Activated CD4-positive, alpha-beta T cell treated with anti-CD3 and anti-CD28 coated beads for 1 hour (primary cell): ENCODE results near the gene CLCA2.

Source experiments
- DNase-seq: peaks from one replicate; pipeline ENCODE4 v3.0.0-alpha.2; 2020

CLCA2 gene

GRCh38 chr1:86423873-86424272, at the start of gene CLCA2:
TSS of gene CLCA2 (plus strand) at chr1:86424171. CDS start at chr1:86424248, 77 bp downstream.
- DNase-seq = no peak

- DNase-seq = no peak
Observed at GRCh38 chr1:86375688-86376087, 48.3 kb upstream of the CLCA2 start.

GRCh38 chr1:86377341-86377740, 46.6 kb upstream of the CLCA2 start:
- no peak for DNase-seq

- no peak for DNase-seq
Observed at GRCh38 chr1:86378813-86379212, 45.2 kb upstream of the CLCA2 start.

- DNase-seq = no peak
Observed at GRCh38 chr1:86380257-86380861, 43.6 kb upstream of the CLCA2 start.

- no peak for DNase-seq
Observed at GRCh38 chr1:86381223-86381622, 42.7 kb upstream of the CLCA2 start.

GRCh38 chr1:86382878-86383277, 41.1 kb upstream of the CLCA2 start:
- DNase-seq = no peak

GRCh38 chr1:86387916-86388627, 35.9 kb upstream of the CLCA2 start:
- no peak for DNase-seq

- DNase-seq = no peak
Observed at GRCh38 chr1:86388777-86389176, 35.2 kb upstream of the CLCA2 start.

GRCh38 chr1:86389307-86389706, 34.7 kb upstream of the CLCA2 start:
- no peak for DNase-seq

- no peak for DNase-seq
Observed at GRCh38 chr1:86394416-86394815, 29.6 kb upstream of the CLCA2 start.

GRCh38 chr1:86395751-86396497, 28.0 kb upstream of the CLCA2 start, which contains the start of gene ODF2L:
TSS of gene ODF2L (minus strand) at chr1:86396323. CDS start at chr1:86387027, 9,296 bp downstream.
- peak; percentile 79 for DNase-seq

- no peak for DNase-seq
Observed at GRCh38 chr1:86396498-86396890, 27.5 kb upstream of the CLCA2 start.

GRCh38 chr1:86409416-86410021, 14.5 kb upstream of the CLCA2 start:
- no peak for DNase-seq

GRCh38 chr1:86410879-86411278, 13.1 kb upstream of the CLCA2 start:
- DNase-seq = no peak

- no peak for DNase-seq
Observed at GRCh38 chr1:86416343-86416742, 7.6 kb upstream of the CLCA2 start.

GRCh38 chr1:86419277-86419903, 4.6 kb upstream of the CLCA2 start:
- no peak for DNase-seq

- no peak for DNase-seq
Observed at GRCh38 chr1:86421601-86422280, 2.2 kb upstream of the CLCA2 start.

GRCh38 chr1:86423473-86423872, 498 bp upstream of the CLCA2 start:
- no peak for DNase-seq

- no peak for DNase-seq
Observed at GRCh38 chr1:86429122-86429725, 5.3 kb downstream of the CLCA2 start.

- DNase-seq = no peak
Observed at GRCh38 chr1:86429835-86430234, 5.9 kb downstream of the CLCA2 start.

GRCh38 chr1:86430376-86430775, 6.4 kb downstream of the CLCA2 start:
- DNase-seq = no peak
